ENCODE data around the gene LRRC43. TPM values are rescaled to one million over a fixed set of nuclear protein-coding genes. Genes with fewer than 3 reads are reported as not detected.

Gene LRRC43
- total RNA-seq, 1 donor from 2014 or later = not detected

DNA sequence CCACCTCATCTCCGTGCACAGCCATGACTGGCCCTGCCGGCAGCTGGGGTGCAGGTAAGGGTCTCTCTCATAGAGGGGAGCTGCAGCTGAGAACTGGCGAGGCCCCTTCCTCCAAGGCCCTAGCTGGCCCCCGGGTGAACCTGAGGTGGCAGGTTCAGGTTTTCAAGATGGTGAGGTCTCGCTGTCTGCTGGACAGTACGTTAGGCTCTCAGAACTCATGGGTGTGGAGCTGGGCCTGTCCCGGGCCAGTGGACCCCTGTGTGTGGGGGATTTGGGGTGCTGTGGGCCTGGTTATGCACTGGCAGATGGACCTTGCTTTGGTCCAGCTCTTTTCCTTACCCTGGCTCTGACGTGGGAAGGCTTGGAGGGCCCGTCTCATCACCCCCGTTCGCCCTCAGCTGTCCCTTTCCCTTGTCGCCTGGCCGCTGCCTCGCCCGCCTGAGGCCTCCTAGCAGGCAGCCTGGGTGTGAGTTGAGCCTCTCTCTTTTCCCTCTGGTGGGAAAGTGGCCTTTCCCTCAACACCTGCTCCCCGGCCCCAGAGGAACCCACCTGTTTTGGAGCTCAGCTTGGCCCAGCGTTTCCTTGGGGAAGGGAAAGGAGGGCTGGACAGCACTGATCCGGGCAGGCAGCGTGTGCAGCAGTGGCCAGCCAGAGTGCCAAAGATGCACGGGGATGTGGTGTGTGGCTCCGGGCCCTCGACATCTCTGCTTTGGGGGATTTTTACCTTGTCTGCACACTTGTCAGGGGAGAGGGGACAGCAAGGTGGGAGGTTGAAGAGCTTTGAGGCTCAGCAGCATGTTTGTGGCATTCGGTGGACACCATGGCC is 37.2 kb upstream of the LRRC43 start:
- TF ChIP-seq, protein P1, sequence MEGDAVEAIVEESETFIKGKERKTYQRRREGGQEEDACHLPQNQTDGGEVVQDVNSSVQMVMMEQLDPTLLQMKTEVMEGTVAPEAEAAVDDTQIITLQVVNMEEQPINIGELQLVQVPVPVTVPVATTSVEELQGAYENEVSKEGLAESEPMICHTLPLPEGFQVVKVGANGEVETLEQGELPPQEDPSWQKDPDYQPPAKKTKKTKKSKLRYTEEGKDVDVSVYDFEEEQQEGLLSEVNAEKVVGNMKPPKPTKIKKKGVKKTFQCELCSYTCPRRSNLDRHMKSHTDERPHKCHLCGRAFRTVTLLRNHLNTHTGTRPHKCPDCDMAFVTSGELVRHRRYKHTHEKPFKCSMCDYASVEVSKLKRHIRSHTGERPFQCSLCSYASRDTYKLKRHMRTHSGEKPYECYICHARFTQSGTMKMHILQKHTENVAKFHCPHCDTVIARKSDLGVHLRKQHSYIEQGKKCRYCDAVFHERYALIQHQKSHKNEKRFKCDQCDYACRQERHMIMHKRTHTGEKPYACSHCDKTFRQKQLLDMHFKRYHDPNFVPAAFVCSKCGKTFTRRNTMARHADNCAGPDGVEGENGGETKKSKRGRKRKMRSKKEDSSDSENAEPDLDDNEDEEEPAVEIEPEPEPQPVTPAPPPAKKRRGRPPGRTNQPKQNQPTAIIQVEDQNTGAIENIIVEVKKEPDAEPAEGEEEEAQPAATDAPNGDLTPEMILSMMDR (IDR thresholded peaks at IDR 0.05) = no peak
- no peak overlapping the region for H3K27ac Mint-ChIP-seq
- H3K9me3 Mint-ChIP-seq = no peaks in the 10 kb centered on the region
- POLR2A ChIA-PET = interaction anchor here (0.6 kb wide), 1 partner anchor 358 kb away, joined by 5 read pairs; no protein-coding TSS in a partner anchor
- no peaks in the 10 kb centered on the region for H3K4me1 Mint-ChIP-seq
- CTCF ChIA-PET = no interaction called here
- no peak for ATAC-seq (ENCODE audit: low read depth)
- H3K27me3 Mint-ChIP-seq = no peaks in the 10 kb centered on the region
- H3K36me3 Mint-ChIP-seq (ENCODE audit: low read depth) = peaks cover 32% of the 10 kb centered on the region
- intact Hi-C loops (cut with micrococcal nuclease) = no loop called here
- no peak for DNase-seq
- H3K4me3 Mint-ChIP-seq = no peak overlapping the region

DNA sequence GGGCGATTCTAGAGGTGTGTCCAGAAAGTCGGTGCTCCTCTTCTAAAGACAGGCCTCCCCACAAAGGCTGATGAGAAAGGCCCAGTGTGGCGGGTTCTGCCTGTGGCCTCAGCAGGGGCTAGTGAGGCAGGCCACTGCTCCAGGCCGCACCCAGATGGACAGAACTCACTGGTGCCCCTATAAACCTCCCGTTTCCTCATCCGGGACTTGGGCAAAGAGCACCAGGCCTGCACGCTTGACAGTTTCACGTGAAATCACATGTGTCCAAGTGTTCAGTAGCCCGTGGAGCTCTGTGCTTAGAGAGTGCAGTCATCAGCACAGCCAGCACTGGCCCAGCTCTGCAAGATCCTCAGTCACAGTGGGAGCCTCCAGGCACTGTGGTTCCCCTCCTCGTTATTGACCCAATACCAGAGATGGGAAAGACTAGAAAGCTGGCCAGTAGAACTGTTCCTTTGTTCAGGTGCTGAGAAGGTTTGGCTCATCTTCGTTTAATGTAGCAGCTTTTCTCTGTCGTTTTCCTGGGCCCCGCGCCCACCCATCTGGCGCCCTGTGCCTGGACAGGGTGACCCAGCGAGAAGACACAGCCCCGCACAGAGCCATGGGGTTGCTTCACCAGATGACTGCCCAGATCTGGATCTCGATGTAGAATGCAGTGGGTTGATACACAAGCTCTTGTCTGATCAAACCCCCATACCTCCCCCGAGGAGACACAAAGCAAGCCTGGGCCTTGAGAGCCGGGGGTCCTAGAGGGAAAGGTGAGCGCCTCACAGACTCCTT is 35.2 kb upstream of the LRRC43 start:
- DNase-seq (no peak), ATAC-seq (ENCODE audit: low read depth) (no peak)
- intact Hi-C loops (cut with micrococcal nuclease) = no loop called here
- H3K4me1 Mint-ChIP-seq = no peaks in the 10 kb centered on the region
- no peak overlapping the region for H3K4me3 Mint-ChIP-seq
- TF ChIP-seq, protein P1 (IDR thresholded peaks at IDR 0.05) = no peak
- ChIA-PET POLR2A (no interaction called here), CTCF (no interaction called here)
- H3K27me3 Mint-ChIP-seq = peaks cover 4% of the 10 kb centered on the region
- H3K36me3 Mint-ChIP-seq (ENCODE audit: low read depth) = peaks cover 16% of the 10 kb centered on the region
- H3K9me3 Mint-ChIP-seq = no peaks in the 10 kb centered on the region
- H3K27ac Mint-ChIP-seq = no peak overlapping the region

DNA sequence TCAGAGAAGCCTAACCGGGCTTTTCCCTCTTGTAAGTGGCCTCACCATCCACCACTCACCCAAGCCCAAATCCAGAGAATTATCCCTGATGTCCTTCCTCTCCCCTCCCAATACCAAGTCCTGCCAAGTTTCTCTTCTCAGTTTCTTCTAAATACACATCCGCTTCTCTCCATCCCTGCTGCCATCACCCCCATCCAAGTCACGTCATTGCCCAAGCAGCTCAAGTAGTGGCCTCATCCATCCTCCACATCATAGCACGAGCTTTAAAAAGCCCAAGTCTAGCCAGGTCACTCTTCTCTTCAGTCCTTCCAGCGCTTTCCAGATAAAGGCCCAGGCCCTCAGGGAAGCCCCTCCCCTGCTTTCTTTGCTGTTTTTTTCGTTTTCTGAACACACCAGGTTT is 34.3 kb upstream of the LRRC43 start:
- Mint-ChIP-seq H3K27ac (no peak overlapping the region), H3K4me1 (no peaks in the 10 kb centered on the region), H3K9me3 (no peaks in the 10 kb centered on the region), H3K27me3 (peaks cover 4% of the 10 kb centered on the region), H3K36me3 (ENCODE audit: low read depth) (peaks cover 7% of the 10 kb centered on the region), H3K4me3 (no peak overlapping the region)
- intact Hi-C loops (cut with micrococcal nuclease) = no loop called here
- DNase-seq = no peak
- TF ChIP-seq, protein P1 (IDR thresholded peaks at IDR 0.05) = no peak
- CTCF ChIA-PET = no interaction called here
- ATAC-seq (ENCODE audit: low read depth) = no peak
- POLR2A ChIA-PET = no interaction called here

DNA sequence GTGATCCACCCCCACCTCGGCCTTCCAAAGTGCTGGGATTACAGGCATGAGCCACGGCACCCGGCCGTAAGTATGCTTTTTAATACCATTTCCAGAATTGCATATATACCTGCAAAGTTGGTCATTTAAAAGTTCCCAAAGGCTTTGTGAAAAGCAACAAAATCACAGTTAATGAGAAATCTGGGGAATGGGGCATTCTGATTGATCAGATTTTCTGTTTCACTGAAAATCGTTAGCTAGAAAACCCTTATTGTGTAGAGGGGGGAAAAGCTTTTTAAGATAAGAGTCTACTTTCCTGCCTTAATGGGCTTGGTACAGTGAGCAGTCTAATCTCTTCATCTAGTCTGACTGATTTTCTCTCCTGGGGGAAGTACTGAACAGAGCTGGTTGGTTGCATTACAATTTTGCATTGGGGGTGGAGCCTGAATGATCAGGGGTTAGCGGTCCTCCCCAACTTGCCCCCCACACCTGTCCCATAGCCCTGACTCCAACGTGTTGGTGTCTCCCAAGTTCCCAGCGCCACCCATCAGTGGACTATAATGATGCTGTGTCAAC is 32.7 kb upstream of the LRRC43 start:
- Mint-ChIP-seq H3K9me3 (no peaks in the 10 kb centered on the region), H3K27ac (no peak overlapping the region), H3K27me3 (peaks cover 5% of the 10 kb centered on the region), H3K4me3 (no peak overlapping the region), H3K4me1 (no peaks in the 10 kb centered on the region), H3K36me3 (ENCODE audit: low read depth) (no peaks in the 10 kb centered on the region)
- POLR2A ChIA-PET = interaction anchor here (0.6 kb wide), 1 partner anchor 117 kb away, joined by 3 read pairs; no protein-coding TSS in a partner anchor
- ATAC-seq (ENCODE audit: low read depth) (no peak), DNase-seq (no peak)
- TF ChIP-seq, protein P1 (IDR thresholded peaks at IDR 0.05) = no peak
- CTCF ChIA-PET = no interaction called here
- intact Hi-C loops (cut with micrococcal nuclease) = no loop called here

DNA sequence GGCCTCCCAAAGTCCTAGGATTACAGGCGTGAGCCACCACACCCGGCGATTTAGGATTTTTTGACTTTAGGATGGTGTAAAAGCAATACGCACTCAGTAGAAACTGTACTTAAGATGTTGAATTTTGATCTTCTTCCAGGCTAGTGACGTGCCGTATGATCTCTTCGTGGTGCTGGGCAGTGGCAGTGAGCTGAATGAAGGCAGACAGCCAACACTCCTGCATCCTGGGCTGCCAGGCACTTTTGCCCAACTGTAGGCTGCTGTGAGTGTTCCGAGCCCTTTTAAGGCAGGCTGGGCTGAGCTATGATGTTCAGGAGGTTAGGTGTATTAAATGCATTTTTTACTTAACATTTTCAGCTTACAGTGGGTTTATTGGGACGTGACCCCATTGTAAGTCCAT is 30.2 kb upstream of the LRRC43 start:
- ATAC-seq (ENCODE audit: low read depth) (no peak), DNase-seq (no peak)
- TF ChIP-seq, protein P1 (IDR thresholded peaks at IDR 0.05) = no peak
- Mint-ChIP-seq H3K36me3 (ENCODE audit: low read depth) (no peaks in the 10 kb centered on the region), H3K27ac (no peak overlapping the region), H3K4me3 (no peak overlapping the region), H3K9me3 (no peaks in the 10 kb centered on the region), H3K4me1 (no peaks in the 10 kb centered on the region), H3K27me3 (peaks cover 7% of the 10 kb centered on the region)
- POLR2A ChIA-PET = no interaction called here
- CTCF ChIA-PET = no interaction called here
- intact Hi-C loops (cut with micrococcal nuclease) = no loop called here
